GM18870 (cell line): ENCODE measurements around the gene FNIP2.
"Not testable (repeated sequence)": the region's sequence is repeated elsewhere in the genome, so short reads cannot be mapped to it uniquely, and the experiment has no call there.

Source experiments
- ATAC-seq: cut with Tn5 transposase; IDR thresholded peaks from one replicate; pipeline ENCODE4 v1.9.1; 2021; ENCODE audit warnings: moderate library complexity; ENCODE audit not compliant: unreplicated experiment

FNIP2 gene

GRCh38 chr4:158768555-158769174, at the start of gene FNIP2:
Gene FNIP2, plus strand, starts transcription at chr4:158769026. Its CDS starts 187 bp downstream, at chr4:158769213.
- ATAC-seq = peak; percentile 40

- ATAC-seq = no peak
Observed at GRCh38 chr4:158721680-158722079, 47.1 kb upstream of the FNIP2 start.

GRCh38 chr4:158722291-158722916, 46.4 kb upstream of the FNIP2 start:
- ATAC-seq = peak; percentile 14

GRCh38 chr4:158722917-158723793, 45.7 kb upstream of the FNIP2 start, which contains the start of gene PPID:
Gene PPID, minus strand, starts transcription at chr4:158723396. Its CDS starts 108 bp downstream, at chr4:158723288.
- peak; percentile 82 for ATAC-seq

GRCh38 chr4:158724637-158725036, 44.2 kb upstream of the FNIP2 start:
- ATAC-seq = no peak

GRCh38 chr4:158726633-158727032, 42.2 kb upstream of the FNIP2 start:
- ATAC-seq = no peak

GRCh38 chr4:158728236-158728635, 40.6 kb upstream of the FNIP2 start:
- no peak for ATAC-seq

- ATAC-seq = peak; percentile 78
Observed at GRCh38 chr4:158729716-158730559, 38.9 kb upstream of the FNIP2 start.

GRCh38 chr4:158738866-158739265, 30.0 kb upstream of the FNIP2 start:
- no peak for ATAC-seq

- no peak for ATAC-seq
Observed at GRCh38 chr4:158739600-158739999, 29.2 kb upstream of the FNIP2 start.

GRCh38 chr4:158741326-158742021, 27.4 kb upstream of the FNIP2 start:
- no peak for ATAC-seq

GRCh38 chr4:158746537-158746936, 22.3 kb upstream of the FNIP2 start:
- not testable (repeated sequence) for ATAC-seq

- no peak for ATAC-seq
Observed at GRCh38 chr4:158750379-158750778, 18.4 kb upstream of the FNIP2 start.

GRCh38 chr4:158754385-158755180, 14.2 kb upstream of the FNIP2 start:
- no peak for ATAC-seq

GRCh38 chr4:158755819-158756218, 13.0 kb upstream of the FNIP2 start:
- ATAC-seq = not testable (repeated sequence)

GRCh38 chr4:158756588-158756987, 12.2 kb upstream of the FNIP2 start:
- ATAC-seq = no peak

GRCh38 chr4:158758142-158758541, 10.7 kb upstream of the FNIP2 start:
- ATAC-seq = no peak

- ATAC-seq = no peak
Observed at GRCh38 chr4:158758703-158759102, 10.1 kb upstream of the FNIP2 start.

GRCh38 chr4:158759539-158759938, 9.3 kb upstream of the FNIP2 start:
- ATAC-seq = not testable (repeated sequence)
